OCI-LY1 (cell line): Measurements from ENCODE around the gene NELL2.
"Not testable (repeated sequence)": the region's sequence is repeated elsewhere in the genome, so short reads cannot be mapped to it uniquely, and the experiment has no call there.

Experiments
- H2AFZ ChIP-seq: fragments of 200-600 bp; sonication (generic), shearing (Covaris generic); 2 replicates; pipeline ENCODE4 v1.6.0; 2014; ENCODE audit warnings: antibody characterized with exemption, mild to moderate bottlenecking, low read length
- H3F3A ChIP-seq: fragments of 200-600 bp; sonication (generic), shearing (Covaris generic); 2 replicates; pipeline ENCODE4 v1.6.0; 2014; ENCODE audit warnings: mild to moderate bottlenecking, antibody characterized with exemption, low read length, moderate library complexity; ENCODE audit not compliant: insufficient read depth
- H3K27ac ChIP-seq: fragments of 200-600 bp; sonication (generic); 2 replicates; pipeline ENCODE4 v1.5.1; 2014; ENCODE audit warnings: low read length, mixed run types, mild to moderate bottlenecking, low read depth; ENCODE audit not compliant: poor library complexity, severe bottlenecking
- H3K27me3 ChIP-seq: fragments of 200-600 bp; sonication (generic); 2 replicates; pipeline ENCODE4 v1.6.0; 2014; ENCODE audit warnings: antibody characterized with exemption, mild to moderate bottlenecking, low read length, moderate library complexity; ENCODE audit not compliant: insufficient read depth
- H3K36me3 ChIP-seq: fragments of 200-600 bp; sonication (generic); 2 replicates; pipeline ENCODE4 v1.6.1; 2014; ENCODE audit warnings: mild to moderate bottlenecking, antibody characterized with exemption, low read length, moderate library complexity, mixed read lengths; ENCODE audit not compliant: insufficient read depth
- H3K4me1 ChIP-seq: fragments of 200-600 bp; sonication (generic); 2 replicates; pipeline ENCODE4 v1.5.1; 2014; ENCODE audit warnings: mild to moderate bottlenecking, low read length, moderate library complexity; ENCODE audit not compliant: insufficient read depth, severe bottlenecking
- H3K4me2 ChIP-seq: fragments of 200-600 bp; sonication (generic), shearing (Covaris generic); 2 replicates; pipeline ENCODE4 v1.6.1; 2014; ENCODE audit warnings: low read length
- H3K4me3 ChIP-seq: fragments of 200-600 bp; sonication (generic); 2 replicates; pipeline ENCODE4 v1.5.1; 2014; ENCODE audit warnings: low read length, low read depth, mild to moderate bottlenecking, mixed read lengths; ENCODE audit not compliant: poor library complexity, severe bottlenecking
- H3K79me2 ChIP-seq: fragments of 200-600 bp; shearing (Covaris generic); 2 replicates; pipeline ENCODE4 v1.6.1; 2016; ENCODE audit warnings: mixed run types, low read length, mixed read lengths; ENCODE audit not compliant: insufficient read depth
- H3K9ac ChIP-seq: fragments of 200-600 bp; sonication (generic), shearing (Covaris generic); 2 replicates; pipeline ENCODE4 v1.6.1; 2014; ENCODE audit warnings: mild to moderate bottlenecking, low read length, mixed read lengths
- H3K9me2 ChIP-seq: fragments of 200-600 bp; sonication (generic), shearing (Covaris generic); 2 replicates; pipeline ENCODE4 v1.6.1; 2014; ENCODE audit warnings: low read depth, mild to moderate bottlenecking, low read length, mixed read lengths
- H3K9me3 ChIP-seq: fragments of 200-600 bp; shearing (Covaris generic); 2 replicates; pipeline ENCODE4 v1.6.1; 2014; ENCODE audit warnings: low read length, mixed read lengths
- H4K20me1 ChIP-seq: fragments of 200-600 bp; sonication (generic), shearing (Covaris generic); 2 replicates; pipeline ENCODE4 v1.6.0; 2016; ENCODE audit warnings: mild to moderate bottlenecking, low read length; ENCODE audit not compliant: insufficient read depth
- EZH2 ChIP-seq: fragments of 200-600 bp; sonication (generic), shearing (Covaris generic); IDR thresholded peaks from 2 replicates; pipeline ENCODE4 v1.8.0; 2017; ENCODE audit warnings: borderline replicate concordance, mixed run types, mild to moderate bottlenecking, antibody characterized with exemption, low read length, moderate library complexity, mixed read lengths
- TF ChIP-seq, protein P1 (sequence below): fragments of 200-600 bp; sonication (generic), shearing (Covaris generic); IDR thresholded peaks from 2 replicates; pipeline ENCODE4 v1.5.1; 2017; ENCODE audit warnings: mild to moderate bottlenecking, antibody characterized with exemption, low read length, moderate library complexity, mixed read lengths

NELL2 gene

DNA sequence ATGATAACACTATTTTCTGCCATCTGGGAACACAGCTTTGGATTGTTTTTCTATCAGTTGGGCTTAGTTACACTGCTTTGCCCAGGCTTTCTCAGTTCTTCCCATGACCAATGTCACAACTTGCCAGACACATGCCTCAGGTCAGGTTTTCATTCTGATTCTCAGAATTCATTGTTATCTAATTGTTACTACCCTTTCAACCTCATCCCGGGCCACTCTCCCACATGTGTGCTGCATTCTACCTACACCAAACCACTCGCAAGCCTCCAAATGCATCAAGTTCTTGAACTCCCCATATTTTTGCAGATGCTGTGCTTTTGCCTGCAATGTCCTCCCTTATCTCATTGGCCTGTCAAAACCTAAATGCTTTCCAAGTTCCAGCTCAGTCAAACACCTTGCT is 36.3 kb downstream of the NELL2 start:
- H3K27ac ChIP-seq = no peak overlapping the region
- no peaks in the 10 kb centered on the region for H3K79me2 ChIP-seq
- H3K9ac ChIP-seq = no peak overlapping the region
- no peaks in the 10 kb centered on the region for H3K27me3 ChIP-seq
- H3K4me1 ChIP-seq = peaks cover 60% of the 10 kb centered on the region
- H2AFZ ChIP-seq = no peak overlapping the region
- H3K4me2 ChIP-seq = no peak overlapping the region
- no peaks in the 10 kb centered on the region for H3K9me3 ChIP-seq
- H3K4me3 ChIP-seq = no peak overlapping the region
- no peaks in the 10 kb centered on the region for H3K9me2 ChIP-seq
- no peaks in the 10 kb centered on the region for H3F3A ChIP-seq
- H4K20me1 ChIP-seq = no peaks in the 10 kb centered on the region
- no peaks in the 10 kb centered on the region for H3K36me3 ChIP-seq
- no peak for TF ChIP-seq EZH2
- TF ChIP-seq, protein P1, sequence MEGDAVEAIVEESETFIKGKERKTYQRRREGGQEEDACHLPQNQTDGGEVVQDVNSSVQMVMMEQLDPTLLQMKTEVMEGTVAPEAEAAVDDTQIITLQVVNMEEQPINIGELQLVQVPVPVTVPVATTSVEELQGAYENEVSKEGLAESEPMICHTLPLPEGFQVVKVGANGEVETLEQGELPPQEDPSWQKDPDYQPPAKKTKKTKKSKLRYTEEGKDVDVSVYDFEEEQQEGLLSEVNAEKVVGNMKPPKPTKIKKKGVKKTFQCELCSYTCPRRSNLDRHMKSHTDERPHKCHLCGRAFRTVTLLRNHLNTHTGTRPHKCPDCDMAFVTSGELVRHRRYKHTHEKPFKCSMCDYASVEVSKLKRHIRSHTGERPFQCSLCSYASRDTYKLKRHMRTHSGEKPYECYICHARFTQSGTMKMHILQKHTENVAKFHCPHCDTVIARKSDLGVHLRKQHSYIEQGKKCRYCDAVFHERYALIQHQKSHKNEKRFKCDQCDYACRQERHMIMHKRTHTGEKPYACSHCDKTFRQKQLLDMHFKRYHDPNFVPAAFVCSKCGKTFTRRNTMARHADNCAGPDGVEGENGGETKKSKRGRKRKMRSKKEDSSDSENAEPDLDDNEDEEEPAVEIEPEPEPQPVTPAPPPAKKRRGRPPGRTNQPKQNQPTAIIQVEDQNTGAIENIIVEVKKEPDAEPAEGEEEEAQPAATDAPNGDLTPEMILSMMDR = no peak

DNA sequence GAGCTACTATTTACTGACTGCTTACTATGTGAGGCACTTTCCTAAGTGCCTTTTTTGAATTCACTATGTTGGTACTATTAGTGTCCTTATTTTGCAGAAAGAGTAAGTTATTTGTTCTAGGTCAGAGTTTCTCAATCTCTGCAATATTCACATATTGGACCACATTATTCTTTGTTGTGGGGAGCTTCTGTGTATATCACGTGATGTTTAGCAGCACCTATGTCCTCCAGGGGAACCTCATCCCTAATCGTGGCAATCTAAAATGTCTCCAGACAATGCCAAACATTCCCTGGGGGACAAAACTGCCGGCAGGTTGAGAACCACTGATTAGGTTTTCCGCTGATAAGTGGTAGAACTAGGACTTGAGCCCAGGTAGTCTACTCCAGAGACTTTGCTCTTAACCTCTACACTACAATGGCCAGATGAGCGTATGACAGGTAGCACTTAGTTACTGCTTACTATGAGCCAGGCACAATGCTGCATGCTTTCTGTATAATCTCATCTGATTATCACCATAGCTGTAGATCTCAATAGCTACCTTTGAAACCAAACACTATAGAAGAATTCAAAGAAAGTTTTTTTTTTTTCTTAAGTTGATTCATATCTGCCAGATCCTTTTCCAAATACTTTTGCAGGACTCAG is 38.9 kb downstream of the NELL2 start:
- no peak for TF ChIP-seq EZH2
- TF ChIP-seq, protein P1 = no peak
- no peaks in the 10 kb centered on the region for H3K36me3 ChIP-seq
- no peak overlapping the region for H3K4me3 ChIP-seq
- no peaks in the 10 kb centered on the region for H3F3A ChIP-seq
- no peaks in the 10 kb centered on the region for H3K9me3 ChIP-seq
- H3K79me2 ChIP-seq = 0 out of 2 replicates have a peak, but pooled peaks cover 2% of the 10 kb centered on the region
- no peaks in the 10 kb centered on the region for H3K9me2 ChIP-seq
- H3K4me2 ChIP-seq = no peak overlapping the region
- no peak overlapping the region for H2AFZ ChIP-seq
- H3K27ac ChIP-seq = peak overlapping the region; percentile 79
- peaks cover 38% of the 10 kb centered on the region for H3K4me1 ChIP-seq
- H4K20me1 ChIP-seq = no peaks in the 10 kb centered on the region
- H3K27me3 ChIP-seq = no peaks in the 10 kb centered on the region
- no peak overlapping the region for H3K9ac ChIP-seq

DNA sequence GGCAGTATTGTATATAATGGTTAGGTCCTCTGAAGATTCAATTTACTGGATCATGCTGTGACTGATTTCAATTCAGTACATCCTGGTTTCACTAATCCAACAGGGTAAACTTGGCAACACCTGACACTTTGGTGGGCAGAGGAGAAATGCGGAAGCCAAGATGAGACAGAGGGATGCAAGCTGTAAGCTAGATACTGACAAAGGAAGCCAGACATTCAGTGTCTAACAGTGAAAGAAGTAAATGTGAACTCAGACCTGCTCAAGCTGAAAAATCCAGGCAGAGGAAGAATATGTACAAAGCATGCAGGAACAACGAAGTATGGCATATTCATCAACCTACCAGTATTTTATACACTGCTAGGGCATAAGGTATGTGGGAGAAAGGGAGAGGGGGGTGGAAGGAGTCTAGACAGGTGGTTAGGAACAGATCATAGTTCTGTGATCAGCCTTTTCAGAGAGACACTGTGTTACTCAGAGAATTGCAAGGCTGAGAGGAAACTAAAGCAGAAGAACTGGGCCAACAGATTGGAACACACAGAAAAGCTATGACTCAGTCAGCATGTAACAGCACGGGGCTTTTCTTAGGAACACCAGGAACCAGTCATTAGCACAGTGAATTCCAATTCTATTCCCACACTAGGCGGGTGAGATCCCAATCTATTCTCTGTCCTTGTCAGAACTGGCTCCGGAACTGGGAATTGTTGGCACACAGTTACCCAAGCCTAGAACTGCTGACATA is 40.3 kb downstream of the NELL2 start:
- Histone ChIP-seq H3K27me3 (no peaks in the 10 kb centered on the region), H3K4me2 (peak overlapping the region; percentile 35; the same call in 1 of the 2 replicates), H3K4me1 (peaks cover 45% of the 10 kb centered on the region), H3K79me2 (0 out of 2 replicates have a peak, but pooled peaks cover 2% of the 10 kb centered on the region), H3K27ac (peak overlapping the region; percentile 79), H3K9ac (peak overlapping the region; percentile 11; the same call in 1 of the 2 replicates), H3K9me2 (no peaks in the 10 kb centered on the region), H3K36me3 (no peaks in the 10 kb centered on the region), H2AFZ (peak overlapping the region; percentile 45; the same call in 1 of the 2 replicates), H4K20me1 (no peaks in the 10 kb centered on the region), H3K9me3 (no peaks in the 10 kb centered on the region), H3F3A (no peaks in the 10 kb centered on the region), H3K4me3 (no peak overlapping the region)
- TF ChIP-seq, protein P1 = no peak
- TF ChIP-seq EZH2 = no peak

DNA sequence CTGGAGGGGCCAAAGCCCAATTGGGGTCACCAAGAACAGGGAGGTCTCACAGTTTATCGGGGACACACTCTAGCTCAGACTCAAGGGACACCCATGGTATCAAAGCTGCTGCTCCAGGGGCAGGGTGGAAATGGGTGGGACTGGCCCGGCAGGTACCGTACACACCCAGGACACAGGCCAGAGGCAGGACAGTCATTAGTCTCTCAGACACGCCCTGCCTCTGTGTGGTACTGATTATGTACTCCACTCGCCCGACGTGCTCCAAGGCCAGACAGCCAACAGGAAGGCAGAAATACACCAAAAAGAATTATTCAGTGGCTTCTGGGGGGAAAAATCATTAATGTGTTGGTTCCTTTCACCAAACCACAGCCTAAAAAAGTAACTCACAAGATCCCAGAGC is 41.1 kb downstream of the NELL2 start:
- not testable (repeated sequence) for H3K79me2 ChIP-seq, H3K27me3 ChIP-seq, H3K9me2 ChIP-seq, H3K9ac ChIP-seq, H3F3A ChIP-seq, H4K20me1 ChIP-seq, H3K36me3 ChIP-seq, H2AFZ ChIP-seq, H3K4me3 ChIP-seq, H3K9me3 ChIP-seq
- peak overlapping the region; percentile 35; the same call in 1 of the 2 replicates for H3K4me2 ChIP-seq
- peak overlapping the region; percentile 79 for H3K27ac ChIP-seq
- H3K4me1 ChIP-seq = peaks cover 45% of the 10 kb centered on the region
